HEK293 (cell line): Measurements from ENCODE around the gene GPS1.

ENCODE experiments used
- CTCF ChIA-PET: fragments of 350-600 bp; formaldehyde crosslinking; extraction: SDS; loops from one replicate; lab custom pipeline; 2021; ENCODE audit warnings: antibody characterized with exemption; lab: Yijun Ruan, JAX
- POLR2A ChIA-PET: fragments of 300-600 bp; formaldehyde crosslinking; extraction: SDS; loops from one replicate; lab custom pipeline; 2020; ENCODE audit warnings: antibody characterized with exemption, inconsistent platforms; lab: Yijun Ruan, JAX
- H3K27ac ChIP-seq: fragments of 200-500 bp; sonication (Bioruptor generic); 2 replicates; pipeline ENCODE4 v1.5.1; 2014; ENCODE audit warnings: low read depth, low read length, control low read depth, inconsistent platforms; ENCODE audit errors: extremely low read depth
- H3K36me3 ChIP-seq, 2 experiments: fragments of 200-500 bp in 1 of 2; sonication (Bioruptor generic) in 1 of 2; 1 replicate in 1 of 2; 2 replicates in 1 of 2; pipeline ENCODE4 v1.5.1; 2014 to 2017; ENCODE audit warnings: inconsistent platforms in 2 of 2, low read length in 2 of 2; ENCODE audit not compliant: control insufficient read depth in 2 of 2, insufficient read depth in 1 of 2
- H3K4me1 ChIP-seq: fragments of 200-500 bp; sonication (Bioruptor generic); 2 replicates; pipeline ENCODE4 v1.5.1; 2014; ENCODE audit warnings: mild to moderate bottlenecking, low read length, inconsistent platforms; ENCODE audit not compliant: control insufficient read depth, insufficient read depth
- H3K4me3 ChIP-seq: 2 replicates; pipeline ENCODE4 v1.5.1; 2011; ENCODE audit warnings: low read depth, mild to moderate bottlenecking, control low read depth, low read length, moderate library complexity
- H3K9me3 ChIP-seq: fragments of 200-500 bp; sonication (Bioruptor generic); 2 replicates; pipeline ENCODE4 v1.5.1; 2014; ENCODE audit warnings: low read depth, low read length, inconsistent platforms; ENCODE audit not compliant: control insufficient read depth, insufficient read depth
- BCL6B ChIP-seq: fragments of 450-650 bp; formaldehyde crosslinking; IDR thresholded peaks from 2 replicates; pipeline ENCODE4 v1.5.1; 2017; ENCODE audit warnings: missing biosample characterization, missing genetic modification characterization
- GLIS2 ChIP-seq: fragments of 450-650 bp; formaldehyde crosslinking; IDR thresholded peaks from 2 replicates; pipeline ENCODE4 v1.5.1; 2016; ENCODE audit warnings: missing biosample characterization, missing genetic modification characterization
- IKZF3 ChIP-seq: fragments of 450-650 bp; IDR thresholded peaks from 2 replicates; pipeline ENCODE4 v1.5.0; 2018; ENCODE audit warnings: missing biosample characterization, mild to moderate bottlenecking, missing genetic modification characterization, moderate library complexity
- INSM2 ChIP-seq: fragments of 450-650 bp; formaldehyde crosslinking; IDR thresholded peaks from 2 replicates; pipeline ENCODE4 v1.5.1; 2016; ENCODE audit warnings: missing biosample characterization, missing genetic modification characterization
- KLF8 ChIP-seq: fragments of 450-650 bp; formaldehyde crosslinking; IDR thresholded peaks from 2 replicates; pipeline ENCODE4 v1.5.1; 2016; ENCODE audit warnings: missing biosample characterization, missing genetic modification characterization
- ZBTB6 ChIP-seq: fragments of 450-650 bp; formaldehyde crosslinking; IDR thresholded peaks from 2 replicates; pipeline ENCODE4 v1.5.1; 2017; ENCODE audit warnings: missing biosample characterization, missing genetic modification characterization
- ZIC2 ChIP-seq: fragments of 450-650 bp; formaldehyde crosslinking; IDR thresholded peaks from 2 replicates; pipeline ENCODE4 v1.5.1; 2016; ENCODE audit warnings: missing biosample characterization, missing genetic modification characterization
- ZNF121 ChIP-seq: fragments of 450-650 bp; formaldehyde crosslinking; IDR thresholded peaks from 2 replicates; pipeline ENCODE4 v1.5.1; 2016; ENCODE audit warnings: missing biosample characterization, missing genetic modification characterization
- ZNF18 ChIP-seq: fragments of 450-650 bp; formaldehyde crosslinking; IDR thresholded peaks from 2 replicates; pipeline ENCODE4 v1.5.1; 2016; ENCODE audit warnings: missing biosample characterization, missing genetic modification characterization
- ZNF366 ChIP-seq: fragments of 450-650 bp; formaldehyde crosslinking; conservative IDR thresholded peaks from 2 replicates; pipeline ENCODE4 v1.5.1; 2016; ENCODE audit warnings: missing biosample characterization, missing genetic modification characterization
- ZNF449 ChIP-seq: fragments of 450-650 bp; formaldehyde crosslinking; IDR thresholded peaks from 2 replicates; pipeline ENCODE4 v1.5.1; 2017; ENCODE audit warnings: missing biosample characterization, mild to moderate bottlenecking, missing genetic modification characterization, moderate library complexity
- ZNF624 ChIP-seq: fragments of 450-650 bp; formaldehyde crosslinking; IDR thresholded peaks from 2 replicates; pipeline ENCODE4 v1.5.1; 2017; ENCODE audit warnings: missing biosample characterization, missing genetic modification characterization
- ZNF639 ChIP-seq: fragments of 450-650 bp; formaldehyde crosslinking; IDR thresholded peaks from 2 replicates; pipeline ENCODE4 v1.5.1; 2016; ENCODE audit warnings: missing biosample characterization, missing genetic modification characterization
- ZNF677 ChIP-seq: fragments of 450-650 bp; IDR thresholded peaks from 2 replicates; pipeline ENCODE4 v1.5.0; 2018; ENCODE audit warnings: missing biosample characterization, mild to moderate bottlenecking, missing genetic modification characterization, moderate library complexity
- ZNF747 ChIP-seq: fragments of 450-650 bp; formaldehyde crosslinking; IDR thresholded peaks from 2 replicates; pipeline ENCODE4 v1.5.1; 2016; ENCODE audit warnings: missing biosample characterization, missing genetic modification characterization

Gene GPS1

GRCh38 chr17:82085031-82085861 lies 33.5 kb downstream of the GPS1 start:
- Histone ChIP-seq H3K9me3 (no peaks in the 10 kb centered on the region), H3K27ac (0 out of 2 replicates have a peak overlapping the region, but pooled peaks have one; percentile 24), H3K4me3 (no peak overlapping the region)
- CTCF ChIA-PET = interaction anchor here (0.6 kb wide), 1 partner anchor 11 kb away, joined by 3 read pairs; no protein-coding TSS in a partner anchor
- peak; percentile 33; the same call in 1 of the 2 replicates for TF ChIP-seq GLIS2 (tag by site-specific recombination)
- no peak for TF ChIP-seq ZNF121 (tag by site-specific recombination)
- TF ChIP-seq KLF8 = peak; percentile 73; the same call in 1 of the 2 replicates
- no peak for TF ChIP-seq ZBTB6 (tag by site-specific recombination)
- TF ChIP-seq, all 188 proteins: peak for 2
- POLR2A ChIA-PET = interaction anchor here (1.2 to 1.4 kb wide), 2 partner anchors 14 to 48 kb away, joined by 3 read pairs; partner anchors contain the start of gene DCXR
- Histone ChIP-seq H3K36me3 (peaks cover 20 to 100% of the 10 kb centered on the region in 2 experiments; a peak in 2 of 3 replicates), H3K4me1 (no peaks in the 10 kb centered on the region)

GRCh38 chr17:82085931-82086764 lies 34.5 kb downstream of the GPS1 start:
- no peak for TF ChIP-seq ZNF18 (tag by site-specific recombination)
- TF ChIP-seq ZIC2 (tag by site-specific recombination) = peak; percentile 36; the same call in 1 of the 2 replicates
- TF ChIP-seq, all 188 proteins: peak for 1
- Histone ChIP-seq H3K9me3 (no peaks in the 10 kb centered on the region), H3K36me3 (peaks cover 24 to 100% of the 10 kb centered on the region in 2 experiments; a peak in 2 of 3 replicates), H3K27ac (peak overlapping the region; percentile 37; the same call in 1 of the 2 replicates), H3K4me1 (no peaks in the 10 kb centered on the region), H3K4me3 (no peak overlapping the region)
- ChIA-PET POLR2A (interaction anchor here (0.8 to 1.5 kb wide), 5 partner anchors 9 to 49 kb away, joined by 3 to 5 read pairs (median 4); partner anchors contain the start of gene DCXR), CTCF (interaction anchor here (0.6 kb wide), 1 partner anchor 12 kb away, joined by 3 read pairs; no protein-coding TSS in a partner anchor)

GRCh38 chr17:82086941-82087906 lies 35.5 kb downstream of the GPS1 start:
- H3K27ac ChIP-seq = 0 out of 2 replicates have a peak overlapping the region, but pooled peaks have one; percentile 24
- H3K36me3 ChIP-seq = peaks cover 24 to 100% of the 10 kb centered on the region in 2 experiments; a peak in 2 of 3 replicates
- no peaks in the 10 kb centered on the region for H3K4me1 ChIP-seq
- ChIA-PET CTCF (no interaction called here), POLR2A (interaction anchor here (0.7 to 1.5 kb wide), 9 partner anchors 7 to 61 kb away, joined by 3 to 6 read pairs (median 5); partner anchors contain the start of genes DCXR and FASN)
- no peaks in the 10 kb centered on the region for H3K9me3 ChIP-seq
- H3K4me3 ChIP-seq = no peak overlapping the region
- no peak for TF ChIP-seq ZNF624 (tag by site-specific recombination)
- TF ChIP-seq ZNF747 = no peak
- TF ChIP-seq ZNF677 (tag by site-specific recombination) = no peak
- TF ChIP-seq ZNF366 = no peak
- no peak for TF ChIP-seq GLIS2 (tag by site-specific recombination)
- TF ChIP-seq ZNF449 (tag by site-specific recombination) = no peak
- TF ChIP-seq IKZF3 (tag by site-specific recombination) = no peak
- no peak for TF ChIP-seq BCL6B (tag by site-specific recombination)
- no peak for TF ChIP-seq INSM2 (tag by site-specific recombination)
- no peak for TF ChIP-seq ZNF639 (tag by site-specific recombination)
